Activated T-helper 2 cell treated with anti-CD3 and anti-CD28 coated beads, Interferon-gamma antibody, Interleukin-2, Interleukin-4, amounts not matched to agents 10 μg/mL and 5 μg/mL and 100 μg/mL, durations not matched to agents 14 hours and 24 hours and 36 hours (primary cell): Measurements from ENCODE around the gene FAM3D. TPM values are rescaled to one million over a fixed set of nuclear protein-coding genes. Genes with fewer than 3 reads are reported as not detected.
"Not testable (repeated sequence)": the region's sequence is repeated elsewhere in the genome, so short reads cannot be mapped to it uniquely, and the experiment has no call there.

Source experiments
- DNase-seq: peaks from one replicate; pipeline ENCODE4 v3.0.0; 2021; ENCODE audit warnings: low spot score
- H3K27ac Mint-ChIP-seq: one replicate; pipeline ENCODE4 v1.8.0; 2021; ENCODE audit warnings: mixed read lengths
- H3K27me3 Mint-ChIP-seq: one replicate; pipeline ENCODE4 v1.8.0; 2021; ENCODE audit warnings: low read depth, mixed read lengths
- H3K36me3 Mint-ChIP-seq: one replicate; pipeline ENCODE4 v1.8.0; 2021; ENCODE audit warnings: low read depth, mixed read lengths
- H3K4me1 Mint-ChIP-seq: one replicate; pipeline ENCODE4 v1.8.0; 2021; ENCODE audit warnings: low read depth, mixed read lengths
- H3K4me3 Mint-ChIP-seq: one replicate; pipeline ENCODE4 v1.8.0; 2021; ENCODE audit warnings: low read depth, mild to moderate bottlenecking, moderate library complexity, mixed read lengths
- H3K9me3 Mint-ChIP-seq: one replicate; pipeline ENCODE4 v1.8.0; 2021; ENCODE audit warnings: mixed read lengths
- intact Hi-C: fragments of 100-400 bp; cut with micrococcal nuclease; formaldehyde crosslinking; loops from one replicate; pipeline ENCODE4 v1.15.1; 2023
- total RNA-seq: library from RNA; stranded (reverse); gene quantifications from 2 replicates; pipeline ENCODE4 v1.2.3, GENCODE V29; 2022

FAM3D gene
- total RNA-seq, 1 donor from 2014 or later, result not detected

GRCh38 chr3:58680879-58681525, 14.4 kb upstream of the FAM3D start:
- no peak for DNase-seq
- Mint-ChIP-seq H3K36me3 (no peaks in the 10 kb centered on the region), H3K4me1 (peaks cover 9% of the 10 kb centered on the region), H3K9me3 (peaks cover 4% of the 10 kb centered on the region), H3K27ac (no peak overlapping the region), H3K27me3 (peaks cover 11% of the 10 kb centered on the region), H3K4me3 (no peak overlapping the region)
- intact Hi-C loops, result loop anchor here (10.0 kb wide), 1 partner anchor 194 kb away; no protein-coding TSS in a partner anchor

DNA sequence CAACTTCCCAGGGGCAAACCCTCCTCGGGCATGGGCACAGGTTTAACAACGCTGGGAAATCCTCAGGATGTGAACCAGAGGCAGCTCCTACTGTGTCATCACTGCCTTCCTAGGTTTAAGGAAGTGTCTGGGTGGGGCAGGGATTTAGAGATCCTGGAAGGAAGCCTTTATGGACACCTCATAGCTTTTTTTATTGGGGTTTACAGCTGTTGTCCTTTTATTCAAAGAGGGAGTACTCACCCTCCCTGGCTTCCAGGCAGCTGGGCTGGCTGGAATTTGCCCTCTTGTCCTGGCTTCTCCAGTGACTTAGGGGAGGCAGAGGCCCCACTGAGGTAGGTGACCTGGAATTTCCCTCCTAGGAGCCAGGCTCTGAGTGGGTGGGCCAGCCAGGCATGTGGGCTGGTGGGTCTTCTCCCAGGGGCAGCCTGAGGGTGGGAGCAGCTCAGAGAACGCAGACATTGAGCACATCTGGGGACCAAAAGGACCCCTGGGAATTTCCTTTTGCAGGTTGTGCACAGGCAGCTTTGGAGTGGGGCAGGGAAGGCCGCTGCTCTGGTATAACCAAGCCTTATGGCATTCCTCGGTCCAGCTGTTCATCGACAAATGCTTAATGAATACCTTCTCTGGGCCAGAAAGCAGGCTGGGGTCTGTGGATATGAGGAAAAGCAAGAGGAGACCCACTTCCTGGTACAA, 13.5 kb upstream of the FAM3D start:
- H3K4me1 Mint-ChIP-seq, result peaks cover 9% of the 10 kb centered on the region
- no peak for DNase-seq
- H3K9me3 Mint-ChIP-seq, result peaks cover 10% of the 10 kb centered on the region
- no peak overlapping the region for H3K4me3 Mint-ChIP-seq
- H3K36me3 Mint-ChIP-seq, result no peaks in the 10 kb centered on the region
- H3K27ac Mint-ChIP-seq, result no peak overlapping the region
- intact Hi-C loops, result loop anchor here (10.0 kb wide), 1 partner anchor 195 kb away; no protein-coding TSS in a partner anchor
- H3K27me3 Mint-ChIP-seq, result peaks cover 15% of the 10 kb centered on the region

DNA sequence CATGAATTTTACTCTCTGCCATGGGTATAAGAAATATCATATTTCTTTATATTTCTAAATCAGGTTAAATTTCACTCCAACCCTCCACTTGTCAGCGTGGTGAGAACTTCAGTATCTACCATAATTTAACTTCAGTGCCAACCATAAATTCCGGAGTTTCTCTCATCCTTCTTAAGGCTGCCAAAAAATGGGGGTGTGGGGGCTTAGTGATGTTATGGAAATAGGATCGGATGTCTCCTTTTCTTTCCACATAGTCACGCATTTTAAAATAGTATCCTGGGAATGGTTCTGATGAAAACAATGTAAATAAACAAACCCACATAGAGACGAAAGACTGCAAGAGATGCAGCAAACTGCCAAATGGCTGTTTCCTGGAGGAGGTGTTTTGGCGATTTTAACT, 12.9 kb upstream of the FAM3D start:
- H3K36me3 Mint-ChIP-seq, result no peaks in the 10 kb centered on the region
- intact Hi-C loops, result no loop called here
- H3K4me1 Mint-ChIP-seq, result peaks cover 9% of the 10 kb centered on the region
- no peak for DNase-seq
- peaks cover 10% of the 10 kb centered on the region for H3K9me3 Mint-ChIP-seq
- peaks cover 16% of the 10 kb centered on the region for H3K27me3 Mint-ChIP-seq
- H3K27ac Mint-ChIP-seq, result no peak overlapping the region
- no peak overlapping the region for H3K4me3 Mint-ChIP-seq

DNA sequence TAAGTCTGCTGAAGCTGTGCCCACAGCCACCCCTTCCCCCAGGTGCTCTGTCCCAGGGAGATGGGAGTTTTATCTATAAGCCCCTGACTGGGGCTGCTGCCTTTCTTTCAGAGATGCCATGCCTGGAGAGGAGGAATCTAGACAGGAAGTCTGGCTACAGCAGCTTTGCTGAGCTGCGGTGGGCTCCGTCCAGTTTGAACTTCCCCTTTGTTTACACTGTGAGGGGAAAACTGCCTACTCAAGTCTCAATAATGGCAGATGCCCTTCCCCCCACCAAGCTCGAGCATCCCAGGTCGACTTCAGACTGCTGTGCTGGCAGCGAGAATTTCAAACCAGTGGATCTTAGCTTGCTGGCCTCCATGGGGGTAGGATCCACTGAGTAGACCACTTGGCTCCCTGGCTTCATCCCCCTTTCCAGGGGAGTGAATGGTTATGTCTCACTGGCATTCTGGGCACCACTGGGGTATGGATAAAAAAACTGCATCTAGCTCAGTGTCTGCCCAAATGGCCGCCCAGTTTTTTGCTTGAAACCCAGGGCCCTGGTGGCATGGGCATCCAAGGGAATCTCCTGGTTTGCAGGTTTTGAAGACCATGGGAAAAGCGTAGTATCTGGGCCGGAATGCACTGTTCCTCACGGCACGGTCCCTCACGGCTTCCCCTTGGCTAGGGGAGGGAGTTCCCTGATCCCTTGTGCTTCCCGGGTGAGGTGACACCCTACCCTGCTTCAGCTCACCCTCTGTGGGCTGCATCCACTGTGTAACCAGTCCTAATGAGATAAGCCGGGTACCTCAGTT, 11.8 kb upstream of the FAM3D start:
- Mint-ChIP-seq H3K9me3 (peaks cover 10% of the 10 kb centered on the region), H3K27me3 (peaks cover 18% of the 10 kb centered on the region)
- H3K27ac Mint-ChIP-seq, H3K4me3 Mint-ChIP-seq, DNase-seq, intact Hi-C loops, H3K4me1 Mint-ChIP-seq, H3K36me3 Mint-ChIP-seq: not testable (repeated sequence)

- Mint-ChIP-seq H3K27ac (no peak overlapping the region), H3K36me3 (no peaks in the 10 kb centered on the region), H3K4me1 (no peaks in the 10 kb centered on the region), H3K27me3 (peaks cover 17% of the 10 kb centered on the region), H3K9me3 (peaks cover 10% of the 10 kb centered on the region), H3K4me3 (no peak overlapping the region)
- intact Hi-C loops, result no loop called here
- DNase-seq, result no peak
Observed at GRCh38 chr3:58672880-58673279, 6.3 kb upstream of the FAM3D start.

- DNase-seq, result no peak
- intact Hi-C loops, result no loop called here
- no peaks in the 10 kb centered on the region for H3K36me3 Mint-ChIP-seq
- H3K27ac Mint-ChIP-seq, result no peak overlapping the region
- no peaks in the 10 kb centered on the region for H3K4me1 Mint-ChIP-seq
- H3K9me3 Mint-ChIP-seq, result peaks cover 10% of the 10 kb centered on the region
- H3K27me3 Mint-ChIP-seq, result peaks cover 13% of the 10 kb centered on the region
- H3K4me3 Mint-ChIP-seq, result no peak overlapping the region
Observed at GRCh38 chr3:58672451-58672850, 5.9 kb upstream of the FAM3D start.

DNA sequence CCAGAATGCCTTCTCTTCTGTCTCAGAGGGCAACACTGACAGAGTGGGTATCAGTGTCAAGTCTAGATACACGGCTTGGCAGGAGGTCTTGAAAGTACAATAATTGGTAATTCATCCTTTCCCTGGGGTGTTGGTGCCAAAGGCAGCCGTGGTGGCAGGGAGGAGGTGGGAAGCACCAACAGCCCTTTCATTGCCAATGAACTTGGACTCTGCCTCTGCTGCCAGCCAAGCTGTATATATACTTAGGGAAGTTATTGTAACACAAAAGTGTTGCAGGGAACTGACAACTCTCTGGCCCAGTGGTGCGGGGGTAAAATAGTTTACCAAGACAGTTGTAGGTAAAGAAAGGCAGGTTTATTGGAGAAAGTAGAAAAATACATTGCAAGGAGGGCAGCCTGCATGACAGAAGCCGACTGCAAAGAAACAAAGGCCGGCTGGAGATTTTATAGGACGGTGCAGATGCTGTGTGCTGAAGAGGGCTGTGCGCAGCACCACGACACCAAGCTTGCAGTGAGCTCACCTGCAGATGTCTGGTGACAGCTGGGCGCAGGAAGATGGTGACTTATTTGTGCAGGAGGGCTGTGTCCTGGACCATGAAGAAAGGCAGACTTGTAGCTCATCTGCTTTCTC, 4.0 kb upstream of the FAM3D start:
- Mint-ChIP-seq H3K27me3 (peaks cover 5% of the 10 kb centered on the region), H3K9me3 (peaks cover 2% of the 10 kb centered on the region), H3K36me3 (no peaks in the 10 kb centered on the region), H3K4me3 (no peak overlapping the region), H3K27ac (no peak overlapping the region), H3K4me1 (no peaks in the 10 kb centered on the region)
- intact Hi-C loops, result no loop called here
- DNase-seq, result no peak

DNA sequence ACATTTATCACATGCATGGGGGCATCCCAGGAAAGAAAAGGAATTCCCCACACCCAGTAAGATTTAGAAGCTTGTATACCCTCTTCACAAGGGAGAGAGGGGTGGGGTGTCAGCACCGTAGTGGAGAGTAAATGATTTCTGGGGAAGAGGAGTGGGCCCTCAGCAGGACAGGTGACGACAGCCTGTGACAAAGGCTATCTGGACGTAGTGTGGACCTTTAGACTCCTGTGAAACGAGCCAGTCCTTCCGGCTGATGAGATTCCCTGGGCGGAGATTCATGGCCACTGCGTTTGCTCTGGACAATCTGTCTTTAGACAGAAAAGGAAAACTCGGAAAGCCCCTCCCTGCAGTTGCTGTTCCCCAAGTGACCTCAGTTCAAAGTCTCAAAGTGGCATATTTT, 1.7 kb upstream of the FAM3D start:
- DNase-seq, result no peak
- no peaks in the 10 kb centered on the region for H3K9me3 Mint-ChIP-seq
- H3K4me1 Mint-ChIP-seq, result no peaks in the 10 kb centered on the region
- intact Hi-C loops, result no loop called here
- H3K27me3 Mint-ChIP-seq, result no peaks in the 10 kb centered on the region
- no peak overlapping the region for H3K4me3 Mint-ChIP-seq
- no peak overlapping the region for H3K27ac Mint-ChIP-seq
- no peaks in the 10 kb centered on the region for H3K36me3 Mint-ChIP-seq

GRCh38 chr3:58667704-58668103, 1.1 kb upstream of the FAM3D start:
- Mint-ChIP-seq H3K4me3 (no peak overlapping the region), H3K36me3 (no peaks in the 10 kb centered on the region), H3K27me3 (no peaks in the 10 kb centered on the region), H3K9me3 (no peaks in the 10 kb centered on the region), H3K27ac (no peak overlapping the region), H3K4me1 (no peaks in the 10 kb centered on the region)
- no peak for DNase-seq
- intact Hi-C loops, result no loop called here

- Mint-ChIP-seq H3K27me3 (no peaks in the 10 kb centered on the region), H3K4me3 (no peak overlapping the region), H3K9me3 (no peaks in the 10 kb centered on the region), H3K4me1 (no peaks in the 10 kb centered on the region), H3K36me3 (no peaks in the 10 kb centered on the region), H3K27ac (no peak overlapping the region)
- no peak for DNase-seq
- intact Hi-C loops, result no loop called here
Observed at GRCh38 chr3:58667229-58667628, 655 bp upstream of the FAM3D start.

GRCh38 chr3:58665405-58665804, 1.2 kb downstream of the FAM3D start:
- H3K4me1 Mint-ChIP-seq, result no peaks in the 10 kb centered on the region
- H3K27ac Mint-ChIP-seq, result no peak overlapping the region
- no peaks in the 10 kb centered on the region for H3K9me3 Mint-ChIP-seq
- H3K27me3 Mint-ChIP-seq, result no peaks in the 10 kb centered on the region
- intact Hi-C loops, result no loop called here
- H3K36me3 Mint-ChIP-seq, result no peaks in the 10 kb centered on the region
- no peak for DNase-seq
- H3K4me3 Mint-ChIP-seq, result no peak overlapping the region

- H3K4me1 Mint-ChIP-seq, result no peaks in the 10 kb centered on the region
- no peaks in the 10 kb centered on the region for H3K27me3 Mint-ChIP-seq
- H3K4me3 Mint-ChIP-seq, result no peak overlapping the region
- H3K9me3 Mint-ChIP-seq, result no peaks in the 10 kb centered on the region
- no peak overlapping the region for H3K27ac Mint-ChIP-seq
- intact Hi-C loops, result no loop called here
- H3K36me3 Mint-ChIP-seq, result no peaks in the 10 kb centered on the region
- DNase-seq, result no peak
Observed at GRCh38 chr3:58664611-58665010, 2.0 kb downstream of the FAM3D start.
